Aorta (tissue), 5 donors: ENCODE results near the gene BUB1B. TPM values are rescaled to one million over a fixed set of nuclear protein-coding genes. Genes with fewer than 3 reads are reported as not detected.

Experiments
- ATAC-seq: fragments of 200-7000 bp; cut with Tn5 transposase; one replicate; pipeline ENCODE4 v1.9.1; 2022; ENCODE audit warnings: moderate library complexity; ENCODE audit not compliant: low FRiP score
- DNase-seq, 2 donors: peaks; one replicate each; pipeline ENCODE4 v3.0.0-alpha.2; 2020
- H3K27ac ChIP-seq, 2 donors: one replicate each; pipeline ENCODE4 v1.5.1; 2013; ENCODE audit warnings: low read length in 2 of 2, mild to moderate bottlenecking in 2 of 2, moderate library complexity in 2 of 2, control low read depth in 1 of 2, inconsistent platforms in 1 of 2, low read depth in 1 of 2
- H3K27me3 ChIP-seq, 2 donors: one replicate each; pipeline ENCODE4 v1.6.1; 2013; ENCODE audit warnings: control low read depth in 1 of 2, low read length in 1 of 2, mild to moderate bottlenecking in 1 of 2, moderate library complexity in 1 of 2; ENCODE audit not compliant: insufficient read depth in 2 of 2, control insufficient read depth in 1 of 2
- H3K36me3 ChIP-seq, 2 donors: one replicate each; pipeline ENCODE4 v1.6.1; 2013; ENCODE audit warnings: control low read depth in 1 of 2, low read length in 1 of 2, mild to moderate bottlenecking in 1 of 2; ENCODE audit not compliant: insufficient read depth in 2 of 2, control insufficient read depth in 1 of 2
- H3K4me1 ChIP-seq, 2 donors: one replicate each; pipeline ENCODE4 v1.6.1; 2013; ENCODE audit warnings: low read length in 2 of 2, control low read depth in 1 of 2, mild to moderate bottlenecking in 1 of 2, moderate library complexity in 1 of 2; ENCODE audit not compliant: insufficient read depth in 2 of 2, control insufficient read depth in 1 of 2
- H3K4me3 ChIP-seq, 2 donors: one replicate each; pipeline ENCODE4 v1.5.1; 2013; ENCODE audit warnings: low read length in 2 of 2, control low read depth in 1 of 2, mild to moderate bottlenecking in 1 of 2
- H3K9me3 ChIP-seq: one replicate; pipeline ENCODE4 v1.6.1; 2013; ENCODE audit warnings: mild to moderate bottlenecking, low read length; ENCODE audit not compliant: control insufficient read depth
- WGBS, 2 donors: extraction: QIAGEN DNeasy Blood & Tissue Kit; methylation state at CpG; one replicate each; pipeline ENCODE4 v1.1.7; 2013; 5-methylcytosine and 5-hydroxymethylcytosine counted together
- intact Hi-C, 2 donors: fragments of 100-400 bp; cut with DNase I; formaldehyde crosslinking; loops; one replicate each; pipeline versions ENCODE4 v1.14.2 to v1.15.0; 2022
- polyA plus RNA-seq, 2 donors: library from polyadenylated mRNA; stranded (reverse); fragments of 200-250 nt; gene quantifications; one replicate each; pipeline ENCODE4 v1.2.3, GENCODE V29; 2013
- total RNA-seq, 2 donors: library from RNA; stranded (reverse); fragmentation: NEBNext Ultra II Directional; extraction: Animal tissue kit (Norgen Biotek cat#: 25700); gene quantifications; one replicate each; pipeline ENCODE4 v1.2.1, GENCODE V29; 2021
- donor health status: healthy with polysubstance abuse.
- donor health status: Bipolar disorder and iron deficiency.
- donor health status: DM: no; HTN: no; CAD: no.
- donor health status: DM: no; HTN: no; CAD: no.
- donor health status: DM: yes; HTN: yes; CAD: no.

The BUB1B gene
- total and polyA plus RNA-seq, 4 donors: 0.51 to 5.0 (median 1.9) TPM

DNA sequence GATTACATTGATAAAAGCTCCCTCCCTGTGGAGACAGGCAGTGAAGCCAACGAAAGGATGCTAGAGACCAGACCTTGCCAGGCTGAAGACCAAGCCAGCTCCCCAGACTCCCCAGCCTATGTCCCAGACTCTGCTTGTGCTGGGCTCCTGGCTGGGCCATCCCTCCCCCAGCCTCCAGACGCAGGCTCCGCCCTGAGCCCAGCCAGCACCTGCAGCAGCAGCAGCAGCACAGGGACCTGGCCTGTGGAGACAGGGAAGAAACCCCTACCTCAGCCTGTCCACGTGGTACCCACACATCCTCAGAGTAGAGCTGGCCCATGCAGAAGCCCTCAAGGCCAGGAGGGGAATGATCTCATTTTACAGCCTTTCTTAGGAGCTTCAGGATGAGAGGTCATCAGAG, 108.7 kb downstream of the BUB1B start:
- no peaks in the 10 kb centered on the region for H3K9me3 ChIP-seq
- no peak for ATAC-seq
- H3K27me3 ChIP-seq: no peaks in the 10 kb centered on the region
- no peak for DNase-seq
- intact Hi-C loops: no loop called here
- 84 to 88% methylated on average over 4 of the region's 4 CpGs for WGBS, 2 donors
- no peak overlapping the region for H3K27ac ChIP-seq
- H3K4me1 ChIP-seq: no peaks in the 10 kb centered on the region
- no peaks in the 10 kb centered on the region for H3K36me3 ChIP-seq
- H3K4me3 ChIP-seq: no peak overlapping the region

- H3K4me1 ChIP-seq: no peaks in the 10 kb centered on the region
- H3K27ac ChIP-seq: no peak overlapping the region
- intact Hi-C loops: no loop called here
- no peak for DNase-seq
- H3K9me3 ChIP-seq: no peaks in the 10 kb centered on the region
- 82 to 85% methylated on average over 11 of the region's 11 CpGs for WGBS, 2 donors
- H3K4me3 ChIP-seq: no peak overlapping the region
- no peaks in the 10 kb centered on the region for H3K36me3 ChIP-seq
- ATAC-seq: no peak
- no peaks in the 10 kb centered on the region for H3K27me3 ChIP-seq
Observed at GRCh38 chr15:40270246-40270995, 109.6 kb downstream of the BUB1B start.

Other genes starting within 250 kb of the BUB1B start
- 10 to 100 TPM; 27.2 to 73.6 TPM for gene GPR176, start 240.8 kb upstream of the BUB1B start, total RNA-seq
- gene GPR176, start 240.8 kb upstream of the BUB1B start, polyA plus RNA-seq: 10 to 100 TPM; 18.2 to 34.9 TPM
- gene EIF2AK4, start 227.0 kb upstream of the BUB1B start, total RNA-seq: 10 to 100 TPM; 26.9 to 30.8 TPM
- gene EIF2AK4, start 227.0 kb upstream of the BUB1B start, polyA plus RNA-seq: 10 to 100 TPM; 20.4 to 21.5 TPM
- 100 to 1,000 TPM; 154 to 161 TPM for gene SRP14, start 121.9 kb upstream of the BUB1B start, total RNA-seq
- gene SRP14, start 121.9 kb upstream of the BUB1B start, polyA plus RNA-seq: 100 to 1,000 TPM; 367 to 437 TPM
- 10 to 100 TPM in 1 of 2 donors, 1 to 10 TPM in 1; 6.0 to 17.3 TPM for gene BMF, start 52.2 kb upstream of the BUB1B start, total RNA-seq
- 1 to 10 TPM; 4.3 to 5.6 TPM for gene BMF, start 52.2 kb upstream of the BUB1B start, polyA plus RNA-seq
- under 1 TPM; 0.81 to 0.91 TPM for gene PAK6, start 78.0 kb downstream of the BUB1B start, total RNA-seq
- not detected for gene PAK6, start 78.0 kb downstream of the BUB1B start, polyA plus RNA-seq
- not detected for gene ANKRD63, start 122.0 kb downstream of the BUB1B start, total RNA-seq
- not detected for gene ANKRD63, start 122.0 kb downstream of the BUB1B start, polyA plus RNA-seq
- 10 to 100 TPM; 23.6 to 55.8 TPM for gene PLCB2, start 146.9 kb downstream of the BUB1B start, total RNA-seq
- 1 to 10 TPM; 5.8 to 7.2 TPM for gene PLCB2, start 146.9 kb downstream of the BUB1B start, polyA plus RNA-seq
- 10 to 100 TPM; 59.4 to 70.0 TPM for gene INAFM2, start 162.6 kb downstream of the BUB1B start, total RNA-seq
- 10 to 100 TPM; 26.0 to 53.6 TPM for gene INAFM2, start 162.6 kb downstream of the BUB1B start, polyA plus RNA-seq
- gene CCDC9B, start 179.9 kb downstream of the BUB1B start, total RNA-seq: 10 to 100 TPM; 59.6 to 66.6 TPM
- 10 to 100 TPM; 16.2 to 44.2 TPM for gene CCDC9B, start 179.9 kb downstream of the BUB1B start, polyA plus RNA-seq
- gene PHGR1, start 190.0 kb downstream of the BUB1B start, total RNA-seq: not detected
- 1,000 to 10,000 TPM in 1 of 2 donors, 10 to 100 TPM in 1; 45.9 to 1,323 TPM for gene PHGR1, start 190.0 kb downstream of the BUB1B start, polyA plus RNA-seq
- gene DISP2, start 197.2 kb downstream of the BUB1B start, total RNA-seq: under 1 TPM; 0.49 to 0.60 TPM
- under 1 TPM; 0.08 to 0.13 TPM for gene DISP2, start 197.2 kb downstream of the BUB1B start, polyA plus RNA-seq
- 1 to 10 TPM; 3.1 to 6.6 TPM for gene KNSTRN, start 221.7 kb downstream of the BUB1B start, total RNA-seq
- gene KNSTRN, start 221.7 kb downstream of the BUB1B start, polyA plus RNA-seq: 1 to 10 TPM; 4.1 to 7.6 TPM
- 10 to 100 TPM; 41.7 to 63.0 TPM for gene IVD, start 244.7 kb downstream of the BUB1B start, total RNA-seq
- 10 to 100 TPM; 16.4 to 48.4 TPM for gene IVD, start 244.7 kb downstream of the BUB1B start, polyA plus RNA-seq